Midbrain (tissue), 1 donor: ENCODE data around the gene VSTM4.

Experiments used
- DNase-seq: peaks from one replicate; lab custom pipeline; 2025; lab: John Stamatoyannopoulos, UW

Gene VSTM4

GRCh38 chr10:49141541-49142332 lies 26.4 kb upstream of the VSTM4 start:
- DNase-seq, result no peak

GRCh38 chr10:49140304-49141177 lies 25.2 kb upstream of the VSTM4 start:
- DNase-seq, result no peak

GRCh38 chr10:49139846-49140195 lies 24.5 kb upstream of the VSTM4 start:
- DNase-seq, result no peak

GRCh38 chr10:49139028-49139845 lies 23.9 kb upstream of the VSTM4 start:
- no peak for DNase-seq

- DNase-seq, result no peak
Observed at GRCh38 chr10:49138361-49138891, 23.1 kb upstream of the VSTM4 start.

- DNase-seq, result no peak
Observed at GRCh38 chr10:49136525-49136924, 21.2 kb upstream of the VSTM4 start.

GRCh38 chr10:49135575-49136313 lies 20.4 kb upstream of the VSTM4 start:
- no peak for DNase-seq

- no peak for DNase-seq
Observed at GRCh38 chr10:49134327-49134726, 19.0 kb upstream of the VSTM4 start.

- DNase-seq, result no peak
Observed at GRCh38 chr10:49133706-49134248, 18.5 kb upstream of the VSTM4 start, which contains the start of gene FAM170B. TSS of gene FAM170B (minus strand) at chr10:49134021. CDS start at chr10:49133918, 103 bp downstream.

- DNase-seq, result no peak
Observed at GRCh38 chr10:49132362-49132737, 17.0 kb upstream of the VSTM4 start.

GRCh38 chr10:49131507-49132361 lies 16.4 kb upstream of the VSTM4 start:
- no peak for DNase-seq

- DNase-seq, result no peak
Observed at GRCh38 chr10:49129376-49129775, 14.1 kb upstream of the VSTM4 start.

- DNase-seq, result no peak
Observed at GRCh38 chr10:49128854-49129253, 13.5 kb upstream of the VSTM4 start.

GRCh38 chr10:49123981-49124950 lies 8.9 kb upstream of the VSTM4 start:
- no peak for DNase-seq

GRCh38 chr10:49120911-49121310 lies 5.6 kb upstream of the VSTM4 start:
- DNase-seq, result no peak

- DNase-seq, result no peak
Observed at GRCh38 chr10:49119746-49120145, 4.4 kb upstream of the VSTM4 start.

GRCh38 chr10:49118430-49119074 lies 3.2 kb upstream of the VSTM4 start:
- DNase-seq, result no peak

GRCh38 chr10:49117376-49118070 lies 2.2 kb upstream of the VSTM4 start:
- DNase-seq, result no peak
